T-helper 2 cell (primary cell): ENCODE results near the gene FOXK2.
A peak's percentile ranks its signal among the peaks of the same experiment; 100 is the strongest.

ENCODE experiments used
- DNase-seq, 5 experiments: peaks; one replicate each; pipeline versions ENCODE4 v3.0.0 to v3.0.0-alpha.2; 2012 to 2022

Gene FOXK2

GRCh38 chr17:82592289-82592766 is 72.8 kb downstream of the FOXK2 start:
- DNase-seq: peak in 1 of 5 experiments; percentile 15

- DNase-seq: peak in 4 of 5 experiments; percentile 22 to 85 (median 61)
Observed at GRCh38 chr17:82592767-82593589, 73.4 kb downstream of the FOXK2 start.

- DNase-seq: peak in 1 of 5 experiments; percentile 12
Observed at GRCh38 chr17:82593590-82594087, 74.1 kb downstream of the FOXK2 start.

GRCh38 chr17:82594571-82594970 is 75.0 kb downstream of the FOXK2 start:
- DNase-seq: no peak

GRCh38 chr17:82595893-82596292 is 76.4 kb downstream of the FOXK2 start:
- DNase-seq: no peak

- DNase-seq: no peak
Observed at GRCh38 chr17:82596296-82596695, 76.8 kb downstream of the FOXK2 start.

- no peak for DNase-seq
Observed at GRCh38 chr17:82596837-82597672, 77.5 kb downstream of the FOXK2 start.

- no peak for DNase-seq
Observed at GRCh38 chr17:82598256-82599119, 79.0 kb downstream of the FOXK2 start.

GRCh38 chr17:82599674-82600661 is 80.4 kb downstream of the FOXK2 start:
- no peak for DNase-seq

- no peak for DNase-seq
Observed at GRCh38 chr17:82600731-82601446, 81.4 kb downstream of the FOXK2 start.

GRCh38 chr17:82601447-82602000 is 82.0 kb downstream of the FOXK2 start:
- no peak for DNase-seq

GRCh38 chr17:82602487-82602886 is 83.0 kb downstream of the FOXK2 start:
- no peak for DNase-seq

GRCh38 chr17:82602986-82603710 is 83.6 kb downstream of the FOXK2 start:
- no peak for DNase-seq

GRCh38 chr17:82603981-82604448 is 84.5 kb downstream of the FOXK2 start:
- DNase-seq: peak in 1 of 5 experiments; percentile 57

- DNase-seq: no peak
Observed at GRCh38 chr17:82604532-82604931, 85.0 kb downstream of the FOXK2 start.

- DNase-seq: no peak
Observed at GRCh38 chr17:82605939-82606600, 86.5 kb downstream of the FOXK2 start.

GRCh38 chr17:82608816-82609215 is 89.3 kb downstream of the FOXK2 start:
- no peak for DNase-seq

- DNase-seq: no peak
Observed at GRCh38 chr17:82609655-82610054, 90.1 kb downstream of the FOXK2 start.
